ENCODE results near the gene MICB.
"Not testable (repeated sequence)": the region's sequence is repeated elsewhere in the genome, so short reads cannot be mapped to it uniquely, and the experiment has no call there.

MICB gene

GRCh38 chr6:31474871-31475286 is 23.1 kb upstream of the MICB start:
- no peak for DNase-seq (ENCODE audit: low spot score)

GRCh38 chr6:31476515-31477139 is 21.3 kb upstream of the MICB start:
- DNase-seq (ENCODE audit: low spot score): no peak

GRCh38 chr6:31477521-31477920 is 20.4 kb upstream of the MICB start:
- DNase-seq (ENCODE audit: low spot score): no peak

- no peak for DNase-seq (ENCODE audit: low spot score)
Measured at GRCh38 chr6:31478186-31478950, 19.6 kb upstream of the MICB start.

- no peak for DNase-seq (ENCODE audit: low spot score)
Measured at GRCh38 chr6:31479151-31479932, 18.6 kb upstream of the MICB start.

GRCh38 chr6:31479933-31480535 is 17.9 kb upstream of the MICB start:
- no peak for DNase-seq (ENCODE audit: low spot score)

GRCh38 chr6:31480574-31480973 is 17.4 kb upstream of the MICB start:
- DNase-seq (ENCODE audit: low spot score): no peak

- no peak for DNase-seq (ENCODE audit: low spot score)
Measured at GRCh38 chr6:31483392-31483791, 14.6 kb upstream of the MICB start.

- DNase-seq (ENCODE audit: low spot score): no peak
Measured at GRCh38 chr6:31485055-31485454, 12.9 kb upstream of the MICB start.

- not testable (repeated sequence) for DNase-seq (ENCODE audit: low spot score)
Measured at GRCh38 chr6:31486065-31486837, 11.7 kb upstream of the MICB start.

GRCh38 chr6:31487674-31488073 is 10.3 kb upstream of the MICB start:
- not testable (repeated sequence) for DNase-seq (ENCODE audit: low spot score)

- DNase-seq (ENCODE audit: low spot score): no peak
Measured at GRCh38 chr6:31489086-31489485, 8.9 kb upstream of the MICB start.

GRCh38 chr6:31490115-31490873 is 7.7 kb upstream of the MICB start:
- no peak for DNase-seq (ENCODE audit: low spot score)

GRCh38 chr6:31493550-31493874 is 4.4 kb upstream of the MICB start:
- not testable (repeated sequence) for DNase-seq (ENCODE audit: low spot score)

- DNase-seq (ENCODE audit: low spot score): peak; percentile 59
Measured at GRCh38 chr6:31493875-31494694, 3.9 kb upstream of the MICB start.

GRCh38 chr6:31495580-31495979 is 2.4 kb upstream of the MICB start:
- no peak for DNase-seq (ENCODE audit: low spot score)

GRCh38 chr6:31496826-31497225 is 1.1 kb upstream of the MICB start:
- DNase-seq (ENCODE audit: low spot score): not testable (repeated sequence)

- no peak for DNase-seq (ENCODE audit: low spot score)
Measured at GRCh38 chr6:31498748-31499147, 803 bp downstream of the MICB start.

- DNase-seq (ENCODE audit: low spot score): not testable (repeated sequence)
Measured at GRCh38 chr6:31499648-31500047, 1.7 kb downstream of the MICB start.

- no peak for DNase-seq (ENCODE audit: low spot score)
Measured at GRCh38 chr6:31502586-31502985, 4.6 kb downstream of the MICB start.

Data from AG08396 (cell line).